Panc1 (cell line): ENCODE results near the gene MAP2K6. TPM values are rescaled to one million over a fixed set of nuclear protein-coding genes. Genes with fewer than 3 reads are reported as not detected.

Experiments
- ATAC-seq: fragments of 200-7000 bp; cut with Tn5 transposase; 2 replicates; pipeline ENCODE4 v1.9.1; 2020; ENCODE audit warnings: mild to moderate bottlenecking, moderate library complexity
- BruUV-seq: library from RNA; stranded (reverse); fragments of 400-500 nt; replicated peaks from 2 replicates; lab custom pipeline; 2021; lab: Mats Ljungman, UMichigan
- CTCF ChIA-PET: fragments of 300-600 bp; sonication (Branson Sonifier 250); formaldehyde crosslinking; loops from one replicate; lab custom pipeline; 2022; ENCODE audit warnings: antibody characterized with exemption; lab: Charles Lee
- POLR2A ChIA-PET: fragments of 300-600 bp; sonication (Branson Sonifier 250); formaldehyde crosslinking; loops from one replicate; lab custom pipeline; 2022; ENCODE audit warnings: antibody characterized with exemption; lab: Charles Lee
- DNase-seq: peaks from one replicate; pipeline ENCODE4 v3.0.0-alpha.2; 2010; ENCODE audit warnings: low read depth, low spot score
- H3K27ac ChIP-seq: 2 replicates; pipeline ENCODE4 v1.5.1; 2011; ENCODE audit warnings: mild to moderate bottlenecking, low read length, inconsistent platforms
- H3K27me3 ChIP-seq: fragments of 200-500 bp; sonication (Bioruptor generic); 2 replicates; pipeline ENCODE4 v1.6.0; 2014; ENCODE audit warnings: low read length, inconsistent platforms; ENCODE audit not compliant: control insufficient read depth, insufficient read depth
- H3K36me3 ChIP-seq: fragments of 200-500 bp; sonication (Bioruptor generic); 2 replicates; pipeline ENCODE4 v1.5.1; 2014; ENCODE audit warnings: inconsistent platforms, mild to moderate bottlenecking, low read length, moderate library complexity; ENCODE audit not compliant: control insufficient read depth, insufficient read depth
- H3K4me1 ChIP-seq: 2 replicates; pipeline ENCODE4 v1.5.1; 2011; ENCODE audit warnings: inconsistent platforms, mild to moderate bottlenecking, low read length, moderate library complexity; ENCODE audit not compliant: control insufficient read depth, insufficient read depth
- H3K4me3 ChIP-seq, 2 experiments: 2 replicates each; pipeline ENCODE4 v1.5.1; 2011 to 2012; ENCODE audit warnings: low read depth in 2 of 2, low read length in 2 of 2, mild to moderate bottlenecking in 2 of 2, inconsistent platforms in 1 of 2, moderate library complexity in 1 of 2
- H3K9me3 ChIP-seq: fragments of 200-500 bp; sonication (Bioruptor generic); 2 replicates; pipeline ENCODE4 v1.5.1; 2014; ENCODE audit warnings: low read depth, mild to moderate bottlenecking, inconsistent platforms, low read length, moderate library complexity; ENCODE audit not compliant: control insufficient read depth, insufficient read depth
- POLR2AphosphoS5 ChIP-seq: IDR thresholded peaks from 2 replicates; pipeline ENCODE4 v1.6.1; 2012; ENCODE audit warnings: mild to moderate bottlenecking, low read depth, low read length, moderate library complexity
- TCF7L2 ChIP-seq: IDR thresholded peaks from 2 replicates; pipeline ENCODE4 v1.6.1; 2011; ENCODE audit warnings: mild to moderate bottlenecking, low read depth, low read length, inconsistent platforms
- in situ Hi-C: cut with HindIII; loops from 2 replicates; pipeline ENCODE4 v1.10.0; 2016; ENCODE audit warnings: low sequenced_read_pairs, low pct_unique_long_range_greater_than_20kb
- intact Hi-C: fragments of 100-400 bp; cut with micrococcal nuclease; formaldehyde crosslinking; loops from one replicate; pipeline ENCODE4 v1.10.0; 2022; ENCODE audit not compliant: unreplicated experiment
- total RNA-seq: library from RNA; stranded (reverse); gene quantifications from one replicate; pipeline ENCODE4 v1.2.1, GENCODE V29; 2021; ENCODE audit not compliant: unreplicated experiment
- TF ChIP-seq, protein P1 (sequence below), 2 experiments: IDR thresholded peaks; 2 replicates each; pipeline ENCODE4 v1.6.1; 2011 to 2012; ENCODE audit warnings: low read depth in 2 of 2, control low read depth in 1 of 2, low read length in 1 of 2, mild to moderate bottlenecking in 1 of 2, moderate library complexity in 1 of 2; ENCODE audit not compliant: insufficient read depth in 1 of 2
- TF ChIP-seq, protein P2 (sequence below): fragments of 450-650 bp; IDR thresholded peaks from 2 replicates; pipeline ENCODE4 v1.5.1; 2017; ENCODE audit warnings: mild to moderate bottlenecking

MAP2K6 gene
- total RNA-seq, 1 experiment from 2014 or later = 11.8 TPM

DNA sequence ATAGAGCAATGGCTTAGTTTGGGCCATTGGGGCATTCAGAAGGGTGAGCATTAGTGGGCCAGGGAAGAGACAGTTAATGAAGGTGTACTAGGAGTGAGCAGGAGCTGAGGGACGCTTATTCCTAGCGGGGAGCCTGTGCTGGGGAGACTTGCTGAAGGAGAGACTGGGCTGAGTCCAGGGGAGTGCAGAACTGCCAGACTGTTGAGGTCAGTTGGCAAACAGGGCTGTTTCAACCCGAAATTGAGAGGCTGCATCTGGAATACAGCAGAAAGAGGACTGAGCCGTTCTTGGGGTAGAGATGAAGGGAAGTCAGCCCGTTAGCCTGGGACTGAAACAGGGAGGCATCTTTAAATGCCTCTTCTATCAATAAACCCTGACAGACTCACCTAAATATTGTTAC lies 33.2 kb downstream of the MAP2K6 start:
- CTCF ChIA-PET = no interaction called here
- intact Hi-C loops = no loop called here

DNA sequence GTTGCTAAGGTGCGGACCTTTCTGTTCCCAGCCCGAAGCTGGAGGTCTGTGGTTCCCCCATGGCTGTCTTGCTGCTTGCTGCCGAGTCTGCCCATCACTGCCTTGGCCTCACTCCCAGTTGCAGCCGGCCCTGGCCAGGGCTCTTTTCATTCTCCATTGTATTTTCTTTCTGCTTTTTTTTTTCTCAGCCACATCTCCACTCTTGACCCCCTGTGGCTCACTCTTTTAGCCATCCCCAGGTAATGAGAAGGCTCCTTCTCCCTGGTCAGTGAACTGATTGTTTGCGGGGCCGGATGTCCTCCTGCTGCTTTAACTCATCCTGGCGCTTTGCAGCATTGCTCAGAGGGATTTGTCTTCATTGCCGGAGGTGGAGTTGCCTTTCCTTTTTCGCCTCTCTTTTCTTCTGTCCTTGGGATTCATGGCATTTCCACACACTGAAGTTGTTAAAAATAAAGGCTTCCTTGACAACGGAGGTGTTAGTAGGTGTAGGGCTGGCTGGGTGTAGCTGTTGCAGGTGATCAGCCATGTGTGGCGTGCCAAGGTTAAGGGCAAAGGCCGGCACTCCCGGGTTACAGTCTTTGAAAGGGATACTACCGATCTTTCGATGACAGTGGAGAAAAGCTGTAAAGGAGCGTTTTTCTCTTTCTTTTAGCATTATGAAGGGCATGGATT lies 34.1 kb downstream of the MAP2K6 start:
- BruUV-seq = no TSS peak
- ChIA-PET POLR2A (no interaction called here), CTCF (no interaction called here)
- Histone ChIP-seq H3K36me3 (no peaks in the 10 kb centered on the region), H3K27ac (peak overlapping the region; percentile 8; the same call in 1 of the 2 replicates), H3K4me1 (0 out of 2 replicates have a peak, but pooled peaks cover 12% of the 10 kb centered on the region), H3K27me3 (no peaks in the 10 kb centered on the region), H3K4me3 (peak overlapping the region in 1 of 2 experiments; percentile 2; a peak in 1 of 4 replicates), H3K9me3 (no peaks in the 10 kb centered on the region)
- ATAC-seq (peak; percentile 56; the same call in 1 of the 2 replicates), DNase-seq (no peak)
- TF ChIP-seq POLR2AphosphoS5 (no peak), TCF7L2 (no peak)
- TF ChIP-seq, protein P1, sequence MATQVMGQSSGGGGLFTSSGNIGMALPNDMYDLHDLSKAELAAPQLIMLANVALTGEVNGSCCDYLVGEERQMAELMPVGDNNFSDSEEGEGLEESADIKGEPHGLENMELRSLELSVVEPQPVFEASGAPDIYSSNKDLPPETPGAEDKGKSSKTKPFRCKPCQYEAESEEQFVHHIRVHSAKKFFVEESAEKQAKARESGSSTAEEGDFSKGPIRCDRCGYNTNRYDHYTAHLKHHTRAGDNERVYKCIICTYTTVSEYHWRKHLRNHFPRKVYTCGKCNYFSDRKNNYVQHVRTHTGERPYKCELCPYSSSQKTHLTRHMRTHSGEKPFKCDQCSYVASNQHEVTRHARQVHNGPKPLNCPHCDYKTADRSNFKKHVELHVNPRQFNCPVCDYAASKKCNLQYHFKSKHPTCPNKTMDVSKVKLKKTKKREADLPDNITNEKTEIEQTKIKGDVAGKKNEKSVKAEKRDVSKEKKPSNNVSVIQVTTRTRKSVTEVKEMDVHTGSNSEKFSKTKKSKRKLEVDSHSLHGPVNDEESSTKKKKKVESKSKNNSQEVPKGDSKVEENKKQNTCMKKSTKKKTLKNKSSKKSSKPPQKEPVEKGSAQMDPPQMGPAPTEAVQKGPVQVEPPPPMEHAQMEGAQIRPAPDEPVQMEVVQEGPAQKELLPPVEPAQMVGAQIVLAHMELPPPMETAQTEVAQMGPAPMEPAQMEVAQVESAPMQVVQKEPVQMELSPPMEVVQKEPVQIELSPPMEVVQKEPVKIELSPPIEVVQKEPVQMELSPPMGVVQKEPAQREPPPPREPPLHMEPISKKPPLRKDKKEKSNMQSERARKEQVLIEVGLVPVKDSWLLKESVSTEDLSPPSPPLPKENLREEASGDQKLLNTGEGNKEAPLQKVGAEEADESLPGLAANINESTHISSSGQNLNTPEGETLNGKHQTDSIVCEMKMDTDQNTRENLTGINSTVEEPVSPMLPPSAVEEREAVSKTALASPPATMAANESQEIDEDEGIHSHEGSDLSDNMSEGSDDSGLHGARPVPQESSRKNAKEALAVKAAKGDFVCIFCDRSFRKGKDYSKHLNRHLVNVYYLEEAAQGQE (IDR thresholded peaks at IDR 0.05; ENCODE audit: insufficient read depth in 1 of 2, low read depth in 2 of 2, low read length in 1 of 2) = no peak
- TF ChIP-seq, protein P2, sequence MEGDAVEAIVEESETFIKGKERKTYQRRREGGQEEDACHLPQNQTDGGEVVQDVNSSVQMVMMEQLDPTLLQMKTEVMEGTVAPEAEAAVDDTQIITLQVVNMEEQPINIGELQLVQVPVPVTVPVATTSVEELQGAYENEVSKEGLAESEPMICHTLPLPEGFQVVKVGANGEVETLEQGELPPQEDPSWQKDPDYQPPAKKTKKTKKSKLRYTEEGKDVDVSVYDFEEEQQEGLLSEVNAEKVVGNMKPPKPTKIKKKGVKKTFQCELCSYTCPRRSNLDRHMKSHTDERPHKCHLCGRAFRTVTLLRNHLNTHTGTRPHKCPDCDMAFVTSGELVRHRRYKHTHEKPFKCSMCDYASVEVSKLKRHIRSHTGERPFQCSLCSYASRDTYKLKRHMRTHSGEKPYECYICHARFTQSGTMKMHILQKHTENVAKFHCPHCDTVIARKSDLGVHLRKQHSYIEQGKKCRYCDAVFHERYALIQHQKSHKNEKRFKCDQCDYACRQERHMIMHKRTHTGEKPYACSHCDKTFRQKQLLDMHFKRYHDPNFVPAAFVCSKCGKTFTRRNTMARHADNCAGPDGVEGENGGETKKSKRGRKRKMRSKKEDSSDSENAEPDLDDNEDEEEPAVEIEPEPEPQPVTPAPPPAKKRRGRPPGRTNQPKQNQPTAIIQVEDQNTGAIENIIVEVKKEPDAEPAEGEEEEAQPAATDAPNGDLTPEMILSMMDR = no peak
- intact Hi-C loops (no loop called here), in situ Hi-C loops (no loop called here)

More for the DNA sequence above, 33.2 kb downstream of the MAP2K6 start:
- Histone ChIP-seq H3K4me3 (no peak overlapping the region), H3K27ac (no peak overlapping the region), H3K27me3 (no peaks in the 10 kb centered on the region), H3K36me3 (no peaks in the 10 kb centered on the region), H3K4me1 (0 out of 2 replicates have a peak, but pooled peaks cover 12% of the 10 kb centered on the region), H3K9me3 (no peaks in the 10 kb centered on the region)
- no TSS peak for BruUV-seq
- ATAC-seq (no peak), DNase-seq (no peak)
- in situ Hi-C loops = no loop called here
- POLR2A ChIA-PET = no interaction called here
- TF ChIP-seq POLR2AphosphoS5 = no peak
- TF ChIP-seq, protein P2 = no peak
